ENCODE results near the gene METTL16. TPM values are rescaled to one million over a fixed set of nuclear protein-coding genes. Genes with fewer than 3 reads are reported as not detected.

The METTL16 gene
- total RNA-seq, 1 donor from 2014 or later = 17.6 TPM

- FAIRE-seq = no peak
- Histone ChIP-seq H3K27me3 (ENCODE audit: control insufficient read depth, insufficient read depth, low read length) (no peaks in the 10 kb centered on the region), H3K4me3 (ENCODE audit: low read depth, low read length) (no peak overlapping the region), H3K36me3 (ENCODE audit: control insufficient read depth, insufficient read depth, low read length) (peaks cover 15% of the 10 kb centered on the region)
- no peak for DNase-seq (ENCODE audit: low read depth)
- TF ChIP-seq CTCF (IDR thresholded peaks at IDR 0.05; ENCODE audit: insufficient read depth, low read length, severe bottlenecking) = no peak
Measured at GRCh38 chr17:2378905-2379304, 132.8 kb downstream of the METTL16 start.

GRCh38 chr17:2377659-2378058 is 134.0 kb downstream of the METTL16 start:
- no peak for TF ChIP-seq CTCF (IDR thresholded peaks at IDR 0.05; ENCODE audit: insufficient read depth, low read length, severe bottlenecking)
- no peaks in the 10 kb centered on the region for H3K27me3 ChIP-seq (ENCODE audit: control insufficient read depth, insufficient read depth, low read length)
- FAIRE-seq (peak; percentile 23), DNase-seq (ENCODE audit: low read depth) (no peak)
- H3K36me3 ChIP-seq (ENCODE audit: control insufficient read depth, insufficient read depth, low read length) = peaks cover 21% of the 10 kb centered on the region
- H3K4me3 ChIP-seq (ENCODE audit: low read depth, low read length) = no peak overlapping the region

- TF ChIP-seq CTCF (IDR thresholded peaks at IDR 0.05; ENCODE audit: insufficient read depth, low read length, severe bottlenecking) = no peak
- H3K4me3 ChIP-seq (ENCODE audit: low read depth, low read length) = no peak overlapping the region
- peaks cover 18% of the 10 kb centered on the region for H3K36me3 ChIP-seq (ENCODE audit: control insufficient read depth, insufficient read depth, low read length)
- no peaks in the 10 kb centered on the region for H3K27me3 ChIP-seq (ENCODE audit: control insufficient read depth, insufficient read depth, low read length)
- FAIRE-seq (no peak), DNase-seq (ENCODE audit: low read depth) (no peak)
Measured at GRCh38 chr17:2376107-2376506, 135.6 kb downstream of the METTL16 start.

- Histone ChIP-seq H3K27me3 (ENCODE audit: control insufficient read depth, insufficient read depth, low read length) (no peaks in the 10 kb centered on the region), H3K36me3 (ENCODE audit: control insufficient read depth, insufficient read depth, low read length) (peaks cover 19% of the 10 kb centered on the region), H3K4me3 (ENCODE audit: low read depth, low read length) (no peak overlapping the region)
- no peak for FAIRE-seq
- no peak for DNase-seq (ENCODE audit: low read depth)
- no peak for TF ChIP-seq CTCF (IDR thresholded peaks at IDR 0.05; ENCODE audit: insufficient read depth, low read length, severe bottlenecking)
Measured at GRCh38 chr17:2375406-2375805, 136.3 kb downstream of the METTL16 start.

- FAIRE-seq (no peak), DNase-seq (ENCODE audit: low read depth) (no peak)
- peaks cover 16% of the 10 kb centered on the region for H3K36me3 ChIP-seq (ENCODE audit: control insufficient read depth, insufficient read depth, low read length)
- no peak for TF ChIP-seq CTCF (IDR thresholded peaks at IDR 0.05; ENCODE audit: insufficient read depth, low read length, severe bottlenecking)
- H3K27me3 ChIP-seq (ENCODE audit: control insufficient read depth, insufficient read depth, low read length) = no peaks in the 10 kb centered on the region
- no peak overlapping the region for H3K4me3 ChIP-seq (ENCODE audit: low read depth, low read length)
Measured at GRCh38 chr17:2374549-2375285, 137.0 kb downstream of the METTL16 start.

- Histone ChIP-seq H3K27me3 (ENCODE audit: control insufficient read depth, insufficient read depth, low read length) (no peaks in the 10 kb centered on the region), H3K36me3 (ENCODE audit: control insufficient read depth, insufficient read depth, low read length) (peaks cover 13% of the 10 kb centered on the region), H3K4me3 (ENCODE audit: low read depth, low read length) (no peak overlapping the region)
- no peak for DNase-seq (ENCODE audit: low read depth)
- no peak for FAIRE-seq
- no peak for TF ChIP-seq CTCF (IDR thresholded peaks at IDR 0.05; ENCODE audit: insufficient read depth, low read length, severe bottlenecking)
Measured at GRCh38 chr17:2373179-2373578, 138.5 kb downstream of the METTL16 start.

Measured in bronchial epithelial cell (primary cell).